HG02610 (cell line): Measurements from ENCODE around the gene ATP2B2.
"Not testable (repeated sequence)": the region's sequence is repeated elsewhere in the genome, so short reads cannot be mapped to it uniquely, and the experiment has no call there.

Experiments
- ATAC-seq: cut with Tn5 transposase; IDR thresholded peaks from one replicate; pipeline ENCODE4 v1.9.1; 2021; ENCODE audit warnings: mild to moderate bottlenecking, moderate library complexity; ENCODE audit not compliant: unreplicated experiment

The ATP2B2 gene

GRCh38 chr3:10505050-10505790 is at the start of gene ATP2B2:
Gene ATP2B2, minus strand, starts transcription at chr3:10505586. Its CDS starts 56,043 bp downstream, at chr3:10449543.
- ATAC-seq = no peak

DNA sequence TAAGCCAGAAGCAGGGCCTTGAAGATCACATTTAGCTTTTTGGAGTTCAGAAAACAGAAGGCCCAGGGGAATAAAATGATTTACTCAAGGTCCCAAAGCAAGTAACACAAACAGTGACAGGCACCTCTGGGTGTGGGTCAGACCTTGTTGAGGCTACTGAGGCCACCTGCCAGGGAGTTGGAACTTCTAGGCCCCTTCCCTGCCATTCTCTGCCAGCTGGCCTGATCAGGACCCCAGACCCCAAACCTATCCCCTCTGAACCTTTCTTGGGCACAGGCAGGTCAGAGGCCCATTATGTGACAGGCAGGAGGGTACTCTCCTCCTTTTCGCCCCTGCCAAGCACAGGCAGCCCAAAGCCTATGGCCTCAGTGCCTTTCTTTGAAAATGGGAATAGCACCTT is 49.4 kb upstream of the ATP2B2 start:
- no peak for ATAC-seq

- no peak for ATAC-seq
Measured at GRCh38 chr3:10554236-10554611, 48.8 kb upstream of the ATP2B2 start.

DNA sequence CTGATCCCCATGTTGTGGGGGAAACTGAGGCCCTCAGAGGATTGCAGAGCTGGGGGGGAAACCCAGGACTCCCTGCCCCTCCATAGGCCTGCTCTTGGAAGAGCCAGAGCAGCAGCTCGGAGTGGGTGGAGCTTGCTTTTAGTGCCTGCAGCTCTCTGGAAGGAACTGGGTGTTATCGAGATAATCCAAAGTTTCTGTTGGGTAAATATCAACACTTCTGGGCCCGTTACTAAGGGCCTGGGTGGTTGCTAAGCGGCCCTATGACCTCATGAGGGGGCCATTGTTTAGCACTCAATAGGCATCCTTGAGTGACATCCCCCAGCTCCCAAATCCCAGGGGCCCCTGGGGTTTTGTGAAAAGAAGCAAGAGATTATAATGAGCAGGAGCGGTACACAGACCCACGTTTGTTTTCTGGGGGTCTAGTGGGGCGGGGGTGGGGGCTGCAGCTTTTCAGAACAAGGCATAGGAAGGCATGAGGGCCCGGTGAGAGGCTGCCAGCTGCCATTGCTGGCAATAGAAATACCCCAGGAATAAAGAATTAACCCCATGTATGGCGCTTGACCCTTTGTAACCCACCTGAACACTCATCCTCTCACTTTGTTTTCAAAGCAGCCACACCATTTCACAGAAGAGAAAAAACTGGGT is 48.3 kb upstream of the ATP2B2 start:
- ATAC-seq = no peak

- no peak for ATAC-seq
Measured at GRCh38 chr3:10552631-10552943, 47.2 kb upstream of the ATP2B2 start.

- ATAC-seq = no peak
Measured at GRCh38 chr3:10551821-10552630, 46.6 kb upstream of the ATP2B2 start.

DNA sequence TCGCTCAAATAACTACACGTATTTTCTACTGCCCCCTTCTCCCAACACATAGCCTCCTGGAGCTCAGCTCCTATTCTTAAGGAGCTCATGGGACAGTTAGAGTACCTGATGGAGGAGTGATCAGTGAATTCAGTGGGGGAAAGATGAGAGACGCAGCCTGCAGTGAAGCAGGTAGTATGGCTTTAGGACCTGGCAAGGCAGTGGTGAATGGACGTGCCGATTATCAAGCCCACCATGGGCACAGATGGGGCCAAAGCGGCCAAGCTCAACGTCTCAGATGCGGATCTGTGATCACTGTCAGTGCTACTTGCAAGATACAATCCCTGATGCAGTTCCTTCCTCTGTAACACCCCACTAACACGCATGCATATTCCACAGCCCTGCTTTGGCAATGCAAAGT is 45.8 kb upstream of the ATP2B2 start:
- no peak for ATAC-seq

DNA sequence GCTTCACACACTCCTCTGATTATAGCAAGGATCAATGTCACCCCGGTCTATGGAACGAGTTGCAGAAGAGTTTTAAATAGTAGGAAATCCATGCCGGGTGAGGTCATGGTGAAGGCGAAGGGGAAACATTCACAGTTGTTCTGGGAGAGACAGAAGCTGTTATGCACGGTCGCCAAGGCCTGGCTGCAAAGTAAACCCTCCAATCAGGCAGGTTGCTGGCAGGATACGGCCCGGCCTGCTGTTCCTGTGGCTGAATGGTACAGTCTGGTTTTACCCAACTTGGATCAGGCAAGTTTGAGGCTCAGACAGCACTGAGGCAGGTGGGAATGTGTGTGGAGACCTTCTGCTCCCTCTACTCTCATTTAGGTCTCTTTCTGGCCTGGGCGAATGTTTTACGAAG is 45.3 kb upstream of the ATP2B2 start:
- ATAC-seq = no peak

GRCh38 chr3:10549617-10550230 is 44.3 kb upstream of the ATP2B2 start:
- ATAC-seq = no peak

- ATAC-seq = no peak
Measured at GRCh38 chr3:10548992-10549391, 43.6 kb upstream of the ATP2B2 start.

DNA sequence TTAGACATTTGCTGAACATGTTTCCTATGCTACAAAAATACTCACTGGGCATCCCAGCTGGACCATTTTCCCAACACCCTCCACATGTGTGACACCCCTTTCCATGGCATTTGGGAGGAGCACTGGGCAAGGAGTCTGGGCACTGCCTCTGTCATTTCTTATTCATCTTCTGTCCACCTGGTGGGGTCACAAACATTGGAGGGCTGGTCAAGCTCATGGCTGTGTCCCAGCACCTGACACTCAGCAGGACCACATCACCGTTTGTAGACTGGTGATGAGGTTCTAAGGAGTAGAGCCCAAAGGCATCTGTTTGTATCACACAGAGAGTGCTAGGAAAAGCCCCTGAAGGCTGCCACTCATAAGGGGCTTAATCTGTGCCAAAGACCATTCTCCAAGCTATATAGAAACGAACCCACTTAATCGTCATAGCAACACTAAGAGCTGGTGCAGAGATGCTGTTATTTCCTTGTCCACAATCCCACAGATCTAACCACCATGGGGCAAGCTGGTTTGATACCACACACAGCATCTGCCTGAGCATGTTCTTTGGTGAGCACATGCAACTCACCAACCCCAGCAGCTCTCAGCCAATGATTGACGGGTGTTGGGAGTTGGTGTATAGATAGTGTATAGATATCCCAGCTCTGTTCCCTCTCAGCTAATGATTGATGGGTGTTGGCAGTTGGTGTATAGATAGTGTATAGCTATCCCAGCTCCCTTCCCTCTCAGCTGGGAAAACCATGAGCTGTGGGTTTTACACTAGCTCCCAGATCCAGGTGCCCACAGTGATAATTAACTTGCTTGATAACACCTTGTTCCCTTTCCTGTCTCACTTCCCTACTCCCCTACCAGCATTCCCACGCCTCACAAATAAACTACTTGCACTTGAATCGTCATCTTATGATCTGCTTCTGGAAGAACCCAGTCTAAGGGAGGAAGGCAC is 42.7 kb upstream of the ATP2B2 start:
- no peak for ATAC-seq

DNA sequence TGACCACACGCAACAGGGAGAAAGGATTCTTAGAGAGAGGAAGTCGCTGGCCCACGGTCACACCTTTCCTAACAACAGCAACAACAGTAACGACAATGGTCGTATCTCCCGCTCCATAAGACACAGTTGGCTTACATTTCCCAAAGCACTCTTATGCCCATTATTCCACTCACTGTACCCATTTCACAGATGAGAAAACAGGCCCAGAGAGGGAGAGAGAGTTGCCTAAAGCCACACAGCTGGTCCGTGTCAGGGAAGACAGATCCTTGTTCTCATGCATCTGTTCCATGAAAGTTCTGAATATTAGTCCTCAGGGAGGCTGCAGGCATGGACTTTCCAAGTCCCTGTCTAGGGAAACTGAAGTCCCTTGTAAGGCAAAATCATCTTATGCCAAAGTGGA is 42.0 kb upstream of the ATP2B2 start:
- no peak for ATAC-seq

GRCh38 chr3:10546820-10547263 is 41.5 kb upstream of the ATP2B2 start:
- ATAC-seq = no peak

GRCh38 chr3:10546181-10546624 is 40.8 kb upstream of the ATP2B2 start:
- no peak for ATAC-seq

GRCh38 chr3:10542518-10542917 is 37.1 kb upstream of the ATP2B2 start:
- ATAC-seq = no peak

- ATAC-seq = not testable (repeated sequence)
Measured at GRCh38 chr3:10540347-10540746, 35.0 kb upstream of the ATP2B2 start.

- ATAC-seq = no peak
Measured at GRCh38 chr3:10534066-10534465, 28.7 kb upstream of the ATP2B2 start.

- no peak for ATAC-seq
Measured at GRCh38 chr3:10533737-10534023, 28.3 kb upstream of the ATP2B2 start.

DNA sequence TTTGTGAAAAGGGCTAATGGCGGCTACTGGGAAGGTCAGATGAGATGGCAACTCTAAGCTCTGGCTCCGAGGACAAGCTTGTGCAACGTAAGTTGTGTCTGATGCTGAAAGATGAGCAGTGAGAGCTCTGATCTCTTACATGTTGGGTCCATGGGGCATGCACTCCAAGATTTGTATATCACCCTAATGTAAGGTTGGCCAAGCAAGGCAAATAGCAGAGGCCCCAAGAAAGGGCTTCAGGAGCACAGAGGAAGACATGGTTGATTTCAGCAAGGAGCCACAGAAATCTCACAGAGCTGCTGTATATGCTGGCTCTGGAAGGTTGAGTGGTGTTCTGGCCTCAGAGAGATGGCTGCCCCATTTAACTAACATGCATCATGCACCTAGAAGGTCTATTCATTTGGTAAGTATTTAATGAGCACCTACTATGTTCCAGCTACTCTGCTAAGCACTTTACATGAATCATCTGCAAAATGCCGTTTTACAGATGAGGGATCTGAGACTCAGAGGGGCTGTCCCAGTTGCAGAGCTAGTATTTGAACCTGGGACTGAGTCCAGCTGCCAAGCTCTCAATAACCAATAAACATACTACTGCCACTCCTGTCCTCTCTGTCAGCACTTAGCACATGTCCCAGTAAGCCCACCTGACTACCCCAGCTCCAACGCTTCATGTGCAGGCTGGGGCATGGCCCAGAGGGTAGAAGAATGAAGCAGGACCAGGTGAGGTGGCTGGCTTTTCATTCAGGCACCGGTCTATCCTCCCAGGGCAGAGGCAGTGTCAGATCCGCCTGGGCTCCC is 27.8 kb upstream of the ATP2B2 start:
- no peak for ATAC-seq

DNA sequence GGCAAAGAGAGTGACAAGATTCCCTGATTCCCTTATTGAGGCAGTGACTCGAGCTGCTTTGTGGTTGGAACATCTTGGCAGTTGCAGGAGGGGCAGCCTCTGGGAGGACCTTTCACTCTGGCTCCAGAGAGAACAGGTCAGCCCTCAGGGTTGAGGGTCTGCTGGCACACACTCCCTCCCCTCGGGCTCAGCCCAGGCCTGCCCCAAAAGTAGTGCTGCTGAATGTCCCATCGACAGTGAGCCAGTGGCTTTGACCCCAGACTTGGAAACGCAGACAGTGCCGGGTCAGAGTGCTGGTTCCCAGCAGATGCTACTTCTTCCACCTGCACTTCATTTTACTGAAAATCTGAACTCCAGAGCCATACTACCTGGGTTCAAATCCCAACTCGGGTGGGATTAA is 25.6 kb upstream of the ATP2B2 start:
- no peak for ATAC-seq
